Mononuclear cell (primary cell): ENCODE results near the gene BCAS3. TPM values are rescaled to one million over a fixed set of nuclear protein-coding genes. Genes with fewer than 3 reads are reported as not detected.

ENCODE experiments used
- H3K27me3 ChIP-seq: 2 replicates; pipeline ENCODE4 v1.6.0; 2011; ENCODE audit warnings: low read length, control low read depth; ENCODE audit not compliant: insufficient read depth
- H3K4me1 ChIP-seq: 2 replicates; pipeline ENCODE4 v1.5.1; 2011; ENCODE audit warnings: mild to moderate bottlenecking, low read length, control low read depth; ENCODE audit not compliant: insufficient read depth
- H3K4me3 ChIP-seq: 2 replicates; pipeline ENCODE4 v1.5.1; 2011; ENCODE audit warnings: mild to moderate bottlenecking, low read length, moderate library complexity
- H3K9me3 ChIP-seq: 2 replicates; pipeline ENCODE4 v1.5.1; 2011; ENCODE audit warnings: low read depth, mild to moderate bottlenecking, control low read depth, low read length
- total RNA-seq: library from RNA; depleted of rRNA; stranded (reverse); fragments of >200 nt; gene quantifications from one replicate; pipeline ENCODE4 v1.2.3, GENCODE V29; 2012

BCAS3 gene
- total RNA-seq, 1 donor = 23.9 TPM

- Histone ChIP-seq H3K4me3 (no peak overlapping the region), H3K4me1 (peaks cover 27% of the 10 kb centered on the region), H3K9me3 (no peaks in the 10 kb centered on the region), H3K27me3 (peaks cover 35% of the 10 kb centered on the region)
These were observed 737.9 kb downstream of the BCAS3 start for GRCh38 chr17:61415374-61416210.

DNA sequence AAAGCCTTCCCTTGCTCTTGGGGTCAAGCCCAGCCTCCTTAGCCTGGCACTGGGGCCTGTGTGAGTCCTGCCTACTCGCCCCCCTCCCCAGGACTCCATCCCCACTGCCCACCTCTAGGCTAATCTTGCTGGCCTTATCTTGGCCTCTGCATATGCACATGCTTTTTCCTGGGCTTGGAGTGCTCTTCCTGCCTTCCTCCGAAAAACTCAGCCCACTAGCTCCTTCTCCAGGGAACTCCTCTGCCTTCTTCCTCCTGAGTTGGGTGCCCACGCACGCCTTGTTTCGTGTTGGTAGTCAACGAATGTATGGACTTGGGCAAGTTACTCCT, 738.5 kb downstream of the BCAS3 start:
- peaks cover 37% of the 10 kb centered on the region for H3K27me3 ChIP-seq
- H3K9me3 ChIP-seq = no peaks in the 10 kb centered on the region
- H3K4me3 ChIP-seq = no peak overlapping the region
- peaks cover 21% of the 10 kb centered on the region for H3K4me1 ChIP-seq

DNA sequence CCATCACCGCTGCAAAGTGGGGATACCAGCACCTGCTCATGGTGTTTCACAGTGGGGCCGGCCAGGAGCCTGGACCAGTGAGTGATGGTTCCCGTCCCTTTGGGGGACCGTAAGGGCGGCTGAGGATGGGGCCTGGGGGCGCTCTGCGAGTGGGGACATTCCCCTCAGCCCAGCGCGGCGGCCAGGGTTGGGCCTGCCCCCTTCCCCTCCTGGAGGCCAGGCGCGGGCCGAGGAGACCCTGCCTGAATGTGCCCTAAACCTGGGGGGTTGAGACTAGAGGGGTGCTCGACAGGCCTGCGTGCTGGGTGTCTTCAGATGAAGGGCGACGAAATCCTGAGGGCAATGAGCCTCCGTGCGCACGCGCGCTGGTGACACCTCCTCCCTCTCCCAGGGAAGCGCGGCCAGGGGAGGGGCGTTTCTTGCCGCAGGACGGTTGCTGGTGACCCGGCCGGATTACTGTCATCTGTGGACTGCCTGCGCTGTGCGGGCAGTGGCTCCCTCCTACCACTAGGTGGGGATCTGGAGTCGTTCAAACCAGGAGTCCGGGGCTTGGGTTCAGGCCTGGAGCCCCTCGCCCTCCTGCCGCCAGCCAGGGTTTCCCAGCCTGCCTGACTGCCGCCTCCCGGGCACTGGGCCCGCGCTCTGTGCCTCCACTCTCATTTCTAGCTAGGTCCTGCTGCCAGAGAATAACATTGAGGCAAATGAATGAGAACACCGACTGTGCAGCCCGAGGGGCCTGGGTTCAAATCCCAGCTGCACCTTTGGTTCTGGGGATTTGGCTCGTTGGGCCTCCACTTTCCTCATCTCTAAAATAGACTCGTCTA, 739.1 kb downstream of the BCAS3 start:
- Histone ChIP-seq H3K4me1 (peaks cover 15% of the 10 kb centered on the region), H3K9me3 (no peaks in the 10 kb centered on the region), H3K27me3 (peaks cover 35% of the 10 kb centered on the region), H3K4me3 (no peak overlapping the region)

DNA sequence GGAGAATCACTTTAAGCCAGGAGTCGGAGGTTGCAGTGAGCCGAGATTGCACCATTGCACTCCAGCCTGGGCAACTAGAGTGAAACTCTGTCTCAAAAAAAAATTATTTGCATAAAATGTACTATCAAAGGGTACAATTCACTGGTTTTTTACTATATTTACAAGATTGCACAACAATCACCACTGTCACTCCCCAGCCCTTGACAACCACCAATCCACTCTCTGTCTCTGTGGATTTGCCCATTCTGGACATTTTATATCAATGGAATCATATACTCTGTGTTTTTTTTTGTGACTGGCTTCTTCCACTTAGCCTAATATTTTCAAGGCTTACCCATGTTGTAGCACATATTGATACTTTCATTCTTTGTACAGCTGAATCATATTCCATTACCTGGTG, 740.8 kb downstream of the BCAS3 start:
- Histone ChIP-seq H3K27me3 (peaks cover 26% of the 10 kb centered on the region), H3K4me1 (peaks cover 3% of the 10 kb centered on the region), H3K9me3 (no peaks in the 10 kb centered on the region), H3K4me3 (no peak overlapping the region)

- peaks cover 24% of the 10 kb centered on the region for H3K27me3 ChIP-seq
- no peak overlapping the region for H3K4me3 ChIP-seq
- H3K4me1 ChIP-seq = peaks cover 3% of the 10 kb centered on the region
- H3K9me3 ChIP-seq = no peaks in the 10 kb centered on the region
These were observed 741.9 kb downstream of the BCAS3 start for GRCh38 chr17:61419496-61420046.

GRCh38 chr17:61420052-61420451, 742.4 kb downstream of the BCAS3 start:
- Histone ChIP-seq H3K9me3 (no peaks in the 10 kb centered on the region), H3K4me1 (peaks cover 3% of the 10 kb centered on the region), H3K4me3 (no peak overlapping the region), H3K27me3 (peaks cover 27% of the 10 kb centered on the region)

DNA sequence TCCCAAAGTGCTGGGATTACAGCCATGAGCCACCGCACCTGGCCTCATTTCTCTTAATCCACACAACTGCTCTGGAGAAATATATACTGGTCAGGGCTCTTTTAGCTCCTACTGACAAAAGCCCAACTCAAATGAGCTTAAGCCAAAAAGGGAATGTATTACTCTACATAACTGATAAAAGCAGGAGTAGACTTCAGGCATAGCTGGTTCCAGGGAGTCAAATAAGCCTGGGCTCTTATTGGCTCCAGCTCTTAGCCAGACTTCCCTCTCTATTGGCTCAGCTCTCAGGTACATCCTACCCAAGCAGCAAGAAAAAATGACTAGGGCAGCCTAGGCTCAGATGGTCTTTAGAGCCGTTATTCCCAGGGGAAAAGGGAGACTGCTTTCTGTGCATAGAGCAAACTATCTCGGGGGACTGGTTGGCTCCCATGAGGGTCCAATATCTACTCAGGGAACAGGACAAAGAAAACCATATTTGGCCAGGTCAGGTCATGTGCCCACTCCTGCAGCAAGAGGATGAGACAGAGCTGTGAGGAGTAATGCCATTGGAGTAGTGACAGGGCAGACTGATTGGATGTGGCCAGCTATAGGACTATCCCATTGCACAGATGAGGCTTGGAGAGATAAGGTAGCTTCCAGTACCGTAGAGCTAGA, 743.2 kb downstream of the BCAS3 start:
- Histone ChIP-seq H3K4me3 (no peak overlapping the region), H3K9me3 (no peaks in the 10 kb centered on the region), H3K27me3 (peaks cover 27% of the 10 kb centered on the region), H3K4me1 (peaks cover 3% of the 10 kb centered on the region)

DNA sequence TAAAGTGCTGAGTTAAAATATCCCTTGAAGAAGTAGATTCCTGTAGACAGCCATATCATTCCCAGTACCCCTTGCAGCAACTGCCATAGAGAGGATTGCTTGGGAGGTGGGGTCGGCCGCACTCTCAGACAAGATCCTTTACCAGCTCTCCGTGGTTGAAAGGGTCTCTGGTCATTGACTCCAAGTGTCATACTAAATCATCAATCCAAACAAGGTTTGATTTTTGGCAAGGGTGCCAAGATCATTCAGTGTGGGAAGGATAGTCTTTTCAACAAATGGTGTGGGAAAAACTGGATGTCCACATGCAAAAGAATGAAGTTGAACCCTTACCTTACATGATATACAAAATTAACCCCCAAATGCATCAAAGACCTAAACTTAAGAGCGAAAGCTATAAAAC, 743.8 kb downstream of the BCAS3 start:
- Histone ChIP-seq H3K4me3 (no peak overlapping the region), H3K4me1 (peaks cover 3% of the 10 kb centered on the region), H3K9me3 (no peaks in the 10 kb centered on the region), H3K27me3 (peaks cover 27% of the 10 kb centered on the region)

DNA sequence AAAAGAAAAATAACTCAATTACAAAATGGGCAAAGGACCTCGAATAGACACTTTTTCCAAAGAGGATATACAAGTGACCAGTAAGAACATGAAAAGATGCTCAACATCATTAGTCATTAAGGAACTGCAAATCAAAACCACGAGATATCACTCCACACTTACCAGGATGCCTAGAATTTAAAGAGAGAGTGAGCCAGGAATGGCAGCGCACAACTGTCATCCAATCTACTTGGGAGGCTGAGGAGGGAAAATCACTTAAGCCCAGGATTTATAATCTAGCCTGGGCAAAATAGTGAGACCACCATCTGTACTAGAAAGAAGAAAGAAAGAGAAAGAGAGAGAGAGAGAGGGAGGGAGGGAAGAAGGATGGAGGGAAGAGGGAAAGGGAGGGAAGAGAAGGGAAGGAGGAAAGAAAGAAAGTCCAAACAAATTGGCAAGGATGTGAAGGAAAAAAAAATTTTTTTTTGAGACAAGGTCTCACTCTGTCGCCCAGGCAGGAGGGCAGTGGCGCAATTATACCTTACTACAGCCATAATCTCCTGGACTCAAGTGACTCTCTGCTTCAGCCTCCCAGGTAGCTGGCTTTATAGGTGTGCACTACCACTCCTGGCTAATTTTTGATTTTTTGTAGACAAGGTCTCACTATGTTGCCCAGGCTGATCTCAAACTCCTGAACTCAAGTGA, 744.6 kb downstream of the BCAS3 start:
- Histone ChIP-seq H3K27me3 (peaks cover 24% of the 10 kb centered on the region), H3K9me3 (no peaks in the 10 kb centered on the region), H3K4me1 (no peaks in the 10 kb centered on the region), H3K4me3 (no peak overlapping the region)

DNA sequence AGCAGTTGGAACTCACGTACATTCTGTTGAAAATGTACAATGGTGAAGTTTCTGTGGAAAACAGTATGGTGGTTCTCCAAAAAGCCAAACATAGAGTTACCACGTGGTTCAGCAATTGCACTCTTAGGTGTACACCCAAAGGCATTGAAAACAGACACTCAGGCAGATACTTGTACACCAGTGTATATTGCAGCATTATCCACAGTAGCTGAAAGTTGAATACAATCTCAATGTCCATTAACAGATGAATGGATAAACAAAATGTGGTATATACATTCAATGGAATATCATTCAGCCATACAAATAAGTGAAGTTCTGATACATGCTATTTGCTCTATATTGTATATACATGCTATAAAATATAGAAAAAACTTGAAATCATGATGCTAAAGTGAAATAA, 745.2 kb downstream of the BCAS3 start:
- H3K9me3 ChIP-seq = no peaks in the 10 kb centered on the region
- H3K4me1 ChIP-seq = no peaks in the 10 kb centered on the region
- no peak overlapping the region for H3K4me3 ChIP-seq
- peaks cover 23% of the 10 kb centered on the region for H3K27me3 ChIP-seq

DNA sequence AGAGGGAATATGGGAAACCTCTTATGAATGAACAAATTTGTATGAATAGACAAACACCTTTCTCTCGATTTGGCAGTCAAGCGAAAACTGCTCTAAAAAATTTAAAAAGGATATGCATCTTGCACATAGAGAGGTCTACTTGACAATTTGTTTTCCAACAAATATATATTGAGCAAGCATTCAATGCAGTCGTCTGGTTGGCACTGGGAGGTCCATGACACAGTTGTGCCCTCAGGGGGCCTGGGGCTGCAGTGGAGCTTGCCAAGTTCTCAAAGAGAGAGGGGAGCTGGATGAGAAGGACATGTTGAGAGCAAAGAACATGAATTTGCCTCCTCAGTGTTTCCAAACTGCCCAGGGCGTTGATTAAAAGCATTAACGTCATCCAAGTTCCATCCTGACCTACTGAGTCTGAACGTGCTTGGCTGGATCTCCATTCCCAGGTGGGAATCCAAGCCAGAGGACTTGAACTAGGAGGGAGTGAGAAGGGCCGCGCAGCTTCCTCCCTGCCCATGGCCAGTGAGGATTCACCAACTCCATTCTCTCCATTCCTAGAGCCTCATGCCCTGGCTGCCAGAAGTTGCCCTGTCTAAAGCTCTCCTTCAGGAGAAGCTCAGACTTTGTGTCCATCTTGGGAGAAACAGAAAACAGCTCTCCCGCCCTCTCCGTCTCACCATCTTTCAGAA, 746.5 kb downstream of the BCAS3 start:
- peaks cover 32% of the 10 kb centered on the region for H3K27me3 ChIP-seq
- H3K4me3 ChIP-seq = no peak overlapping the region
- no peaks in the 10 kb centered on the region for H3K4me1 ChIP-seq

DNA sequence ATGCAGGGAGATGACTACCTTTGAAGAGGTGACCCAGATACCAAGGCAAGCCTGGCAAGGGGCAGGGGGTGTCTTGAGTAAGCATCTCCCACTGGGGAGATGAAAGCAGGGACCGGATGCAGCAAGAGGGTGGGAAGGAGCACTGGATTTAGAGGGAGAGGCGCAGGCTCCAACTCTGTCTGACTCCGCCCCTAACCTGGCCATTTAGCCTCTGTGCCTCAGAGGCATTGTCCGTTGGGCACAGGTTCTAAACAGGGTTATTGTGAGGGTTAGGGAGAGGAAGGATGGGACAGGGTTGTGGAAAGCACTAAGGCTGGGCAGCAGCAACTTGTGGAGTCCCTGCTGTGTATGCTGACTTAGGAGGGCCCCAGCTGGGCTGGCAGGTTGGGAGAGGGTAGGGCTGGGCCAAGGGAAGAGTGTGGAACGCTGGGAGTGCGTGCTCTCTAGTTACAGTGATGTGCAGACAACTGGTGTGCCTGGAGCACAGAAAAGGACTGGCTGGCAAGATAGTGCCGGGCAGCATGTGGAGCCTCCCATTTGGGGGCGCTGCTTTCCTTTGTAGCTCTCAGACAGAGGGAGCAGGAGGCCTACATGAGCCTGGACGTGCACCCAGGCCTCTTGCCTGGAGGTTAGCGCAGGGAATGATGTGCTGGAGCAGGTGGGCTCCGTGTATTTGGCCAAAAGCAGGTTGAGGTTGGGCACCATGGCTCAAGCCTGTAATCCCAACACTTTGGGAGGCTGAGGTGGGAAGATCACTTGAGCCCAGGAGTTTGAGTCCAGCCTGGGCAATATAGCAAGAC, 748.2 kb downstream of the BCAS3 start:
- Histone ChIP-seq H3K4me1 (no peaks in the 10 kb centered on the region), H3K9me3 (no peaks in the 10 kb centered on the region), H3K27me3 (peaks cover 31% of the 10 kb centered on the region), H3K4me3 (no peak overlapping the region)

More for the DNA sequence above, 746.5 kb downstream of the BCAS3 start:
- no peaks in the 10 kb centered on the region for H3K9me3 ChIP-seq

GRCh38 chr17:61426482-61427304, 749.0 kb downstream of the BCAS3 start:
- no peak overlapping the region for H3K4me3 ChIP-seq
- H3K27me3 ChIP-seq = peaks cover 24% of the 10 kb centered on the region
- H3K4me1 ChIP-seq = no peaks in the 10 kb centered on the region
- H3K9me3 ChIP-seq = no peaks in the 10 kb centered on the region
